Measurements from ENCODE around the gene SH3PXD2A.

DNA sequence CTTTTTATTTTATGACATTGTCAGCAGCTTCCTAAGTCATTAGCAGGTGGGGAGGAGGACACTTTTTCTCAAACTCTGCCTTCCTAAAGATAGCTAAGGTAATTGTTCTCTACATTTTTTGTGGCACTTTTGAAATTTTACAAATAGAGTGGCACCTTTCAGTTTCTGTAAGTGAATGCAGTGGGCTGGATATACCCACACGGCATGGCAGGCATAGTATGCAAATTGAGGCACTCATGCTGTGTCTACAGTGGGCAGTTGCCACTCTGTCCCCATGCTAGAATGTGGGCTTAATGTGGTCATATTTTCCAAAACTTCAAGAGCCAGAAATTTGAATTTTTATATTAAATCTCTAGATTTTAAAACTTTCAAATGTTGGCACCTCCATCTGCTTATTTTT lies 12.8 kb upstream of the SH3PXD2A start:
- TF ChIP-seq, protein P1, sequence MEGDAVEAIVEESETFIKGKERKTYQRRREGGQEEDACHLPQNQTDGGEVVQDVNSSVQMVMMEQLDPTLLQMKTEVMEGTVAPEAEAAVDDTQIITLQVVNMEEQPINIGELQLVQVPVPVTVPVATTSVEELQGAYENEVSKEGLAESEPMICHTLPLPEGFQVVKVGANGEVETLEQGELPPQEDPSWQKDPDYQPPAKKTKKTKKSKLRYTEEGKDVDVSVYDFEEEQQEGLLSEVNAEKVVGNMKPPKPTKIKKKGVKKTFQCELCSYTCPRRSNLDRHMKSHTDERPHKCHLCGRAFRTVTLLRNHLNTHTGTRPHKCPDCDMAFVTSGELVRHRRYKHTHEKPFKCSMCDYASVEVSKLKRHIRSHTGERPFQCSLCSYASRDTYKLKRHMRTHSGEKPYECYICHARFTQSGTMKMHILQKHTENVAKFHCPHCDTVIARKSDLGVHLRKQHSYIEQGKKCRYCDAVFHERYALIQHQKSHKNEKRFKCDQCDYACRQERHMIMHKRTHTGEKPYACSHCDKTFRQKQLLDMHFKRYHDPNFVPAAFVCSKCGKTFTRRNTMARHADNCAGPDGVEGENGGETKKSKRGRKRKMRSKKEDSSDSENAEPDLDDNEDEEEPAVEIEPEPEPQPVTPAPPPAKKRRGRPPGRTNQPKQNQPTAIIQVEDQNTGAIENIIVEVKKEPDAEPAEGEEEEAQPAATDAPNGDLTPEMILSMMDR (conservative IDR thresholded peaks at IDR 0.05; ENCODE audit: low read depth in 2 of 2) = no peak
- no peak for TF ChIP-seq POLR2AphosphoS5 (IDR thresholded peaks at IDR 0.05; ENCODE audit: low read depth)
- no peak for TF ChIP-seq EZH2 (IDR thresholded peaks at IDR 0.05; ENCODE audit: low read depth, unreplicated experiment)
- TF ChIP-seq ZNF331 (CRISPR knock-in tag; IDR thresholded peaks at IDR 0.05; ENCODE audit: low read depth) = no peak
